HL-60 (cell line): Measurements from ENCODE around the gene USP17L12.
"Not testable (repeated sequence)": the region's sequence is repeated elsewhere in the genome, so short reads cannot be mapped to it uniquely, and the experiment has no call there.

Experiments used
- GABPA ChIP-seq: IDR thresholded peaks from 2 replicates; pipeline ENCODE4 v1.6.1; 2012; ENCODE audit warnings: low read depth
- POLR2AphosphoS5 ChIP-seq: IDR thresholded peaks from 2 replicates; pipeline ENCODE4 v1.6.1; 2012; ENCODE audit warnings: low read depth
- SPI1 ChIP-seq: IDR thresholded peaks from 2 replicates; pipeline ENCODE4 v1.6.1; 2012; ENCODE audit warnings: low read depth, mild to moderate bottlenecking, borderline replicate concordance
- TF ChIP-seq, protein P1 (sequence below): IDR thresholded peaks from one replicate; pipeline ENCODE4 v1.5.1; 2011; ENCODE audit warnings: low read length, control low read depth, inconsistent platforms; ENCODE audit not compliant: insufficient read depth
- TF ChIP-seq, protein P2 (sequence below): IDR thresholded peaks from 2 replicates; pipeline ENCODE4 v1.6.1; 2012; ENCODE audit warnings: low read depth; ENCODE audit not compliant: insufficient replicate concordance

DNA sequence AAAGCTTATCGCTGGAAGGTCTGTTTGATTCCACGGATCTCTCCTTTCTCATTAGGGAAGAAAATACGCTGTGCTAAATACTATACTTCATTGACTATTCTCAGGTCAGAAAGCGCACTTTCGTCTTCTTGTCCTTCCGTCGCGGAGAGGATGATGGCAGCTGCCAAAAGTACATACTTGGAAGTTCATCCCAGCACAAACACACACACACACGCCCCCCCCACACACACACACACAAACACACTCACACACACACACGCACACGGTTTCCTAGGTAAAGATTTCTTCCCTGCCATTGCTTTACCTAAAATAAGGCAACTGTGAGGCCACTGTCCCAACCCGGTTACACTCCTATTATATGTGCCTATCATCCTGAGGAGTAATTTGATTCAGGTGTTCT, 18.5 kb downstream of the USP17L12 start:
- TF ChIP-seq, protein P1, sequence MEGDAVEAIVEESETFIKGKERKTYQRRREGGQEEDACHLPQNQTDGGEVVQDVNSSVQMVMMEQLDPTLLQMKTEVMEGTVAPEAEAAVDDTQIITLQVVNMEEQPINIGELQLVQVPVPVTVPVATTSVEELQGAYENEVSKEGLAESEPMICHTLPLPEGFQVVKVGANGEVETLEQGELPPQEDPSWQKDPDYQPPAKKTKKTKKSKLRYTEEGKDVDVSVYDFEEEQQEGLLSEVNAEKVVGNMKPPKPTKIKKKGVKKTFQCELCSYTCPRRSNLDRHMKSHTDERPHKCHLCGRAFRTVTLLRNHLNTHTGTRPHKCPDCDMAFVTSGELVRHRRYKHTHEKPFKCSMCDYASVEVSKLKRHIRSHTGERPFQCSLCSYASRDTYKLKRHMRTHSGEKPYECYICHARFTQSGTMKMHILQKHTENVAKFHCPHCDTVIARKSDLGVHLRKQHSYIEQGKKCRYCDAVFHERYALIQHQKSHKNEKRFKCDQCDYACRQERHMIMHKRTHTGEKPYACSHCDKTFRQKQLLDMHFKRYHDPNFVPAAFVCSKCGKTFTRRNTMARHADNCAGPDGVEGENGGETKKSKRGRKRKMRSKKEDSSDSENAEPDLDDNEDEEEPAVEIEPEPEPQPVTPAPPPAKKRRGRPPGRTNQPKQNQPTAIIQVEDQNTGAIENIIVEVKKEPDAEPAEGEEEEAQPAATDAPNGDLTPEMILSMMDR = not testable (repeated sequence)
- TF ChIP-seq POLR2AphosphoS5, SPI1, GABPA: not testable (repeated sequence)
- TF ChIP-seq, protein P2, sequence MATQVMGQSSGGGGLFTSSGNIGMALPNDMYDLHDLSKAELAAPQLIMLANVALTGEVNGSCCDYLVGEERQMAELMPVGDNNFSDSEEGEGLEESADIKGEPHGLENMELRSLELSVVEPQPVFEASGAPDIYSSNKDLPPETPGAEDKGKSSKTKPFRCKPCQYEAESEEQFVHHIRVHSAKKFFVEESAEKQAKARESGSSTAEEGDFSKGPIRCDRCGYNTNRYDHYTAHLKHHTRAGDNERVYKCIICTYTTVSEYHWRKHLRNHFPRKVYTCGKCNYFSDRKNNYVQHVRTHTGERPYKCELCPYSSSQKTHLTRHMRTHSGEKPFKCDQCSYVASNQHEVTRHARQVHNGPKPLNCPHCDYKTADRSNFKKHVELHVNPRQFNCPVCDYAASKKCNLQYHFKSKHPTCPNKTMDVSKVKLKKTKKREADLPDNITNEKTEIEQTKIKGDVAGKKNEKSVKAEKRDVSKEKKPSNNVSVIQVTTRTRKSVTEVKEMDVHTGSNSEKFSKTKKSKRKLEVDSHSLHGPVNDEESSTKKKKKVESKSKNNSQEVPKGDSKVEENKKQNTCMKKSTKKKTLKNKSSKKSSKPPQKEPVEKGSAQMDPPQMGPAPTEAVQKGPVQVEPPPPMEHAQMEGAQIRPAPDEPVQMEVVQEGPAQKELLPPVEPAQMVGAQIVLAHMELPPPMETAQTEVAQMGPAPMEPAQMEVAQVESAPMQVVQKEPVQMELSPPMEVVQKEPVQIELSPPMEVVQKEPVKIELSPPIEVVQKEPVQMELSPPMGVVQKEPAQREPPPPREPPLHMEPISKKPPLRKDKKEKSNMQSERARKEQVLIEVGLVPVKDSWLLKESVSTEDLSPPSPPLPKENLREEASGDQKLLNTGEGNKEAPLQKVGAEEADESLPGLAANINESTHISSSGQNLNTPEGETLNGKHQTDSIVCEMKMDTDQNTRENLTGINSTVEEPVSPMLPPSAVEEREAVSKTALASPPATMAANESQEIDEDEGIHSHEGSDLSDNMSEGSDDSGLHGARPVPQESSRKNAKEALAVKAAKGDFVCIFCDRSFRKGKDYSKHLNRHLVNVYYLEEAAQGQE = not testable (repeated sequence)
